A673 (cell line): ENCODE data around the gene PRKG1.

Source experiments
- CTCF ChIP-seq: fragments of 300-800, 200-600 bp; sonication (generic); conservative IDR thresholded peaks from 2 replicates; pipeline ENCODE4 v1.5.1; 2017; ENCODE audit warnings: low read depth, mild to moderate bottlenecking, antibody characterized with exemption, low read length, moderate library complexity, mixed read lengths
- EZH2 ChIP-seq: fragments of 200-600 bp; sonication (generic); IDR thresholded peaks from 2 replicates; pipeline ENCODE4 v1.6.1; 2017; ENCODE audit warnings: borderline replicate concordance, low read depth, mild to moderate bottlenecking, mixed read lengths, antibody characterized with exemption, low read length; ENCODE audit not compliant: poor library complexity, severe bottlenecking

- TF ChIP-seq CTCF (no peak), EZH2 (no peak)
These were observed 244.3 kb downstream of the PRKG1 start for GRCh38 chr10:51318399-51319172.
